ENCODE results near the gene GGCT. TPM values are rescaled to one million over a fixed set of nuclear protein-coding genes. Genes with fewer than 3 reads are reported as not detected.

GGCT gene
- total RNA-seq, 1 donor from 2014 or later, result 56.6 TPM

DNA sequence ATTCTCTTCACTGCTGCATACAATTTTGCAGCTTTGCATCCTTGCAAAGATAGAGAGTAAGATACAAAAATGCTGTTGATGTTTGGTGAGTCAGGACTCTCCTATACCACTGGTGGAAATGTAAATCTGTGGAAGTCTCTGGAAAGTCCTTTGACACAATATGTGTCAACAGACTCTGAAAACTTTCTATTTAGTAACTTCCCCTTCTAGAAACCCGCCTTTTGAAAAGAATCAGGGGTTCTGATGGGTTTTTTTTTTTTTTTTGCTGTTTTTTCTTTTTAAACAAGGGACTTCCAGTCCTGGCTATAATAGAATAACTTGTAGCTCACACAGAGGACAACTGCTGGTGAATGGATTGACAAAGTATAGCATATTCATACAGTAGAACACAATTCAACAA, 42.5 kb downstream of the GGCT start:
- ATAC-seq, result no peak

DNA sequence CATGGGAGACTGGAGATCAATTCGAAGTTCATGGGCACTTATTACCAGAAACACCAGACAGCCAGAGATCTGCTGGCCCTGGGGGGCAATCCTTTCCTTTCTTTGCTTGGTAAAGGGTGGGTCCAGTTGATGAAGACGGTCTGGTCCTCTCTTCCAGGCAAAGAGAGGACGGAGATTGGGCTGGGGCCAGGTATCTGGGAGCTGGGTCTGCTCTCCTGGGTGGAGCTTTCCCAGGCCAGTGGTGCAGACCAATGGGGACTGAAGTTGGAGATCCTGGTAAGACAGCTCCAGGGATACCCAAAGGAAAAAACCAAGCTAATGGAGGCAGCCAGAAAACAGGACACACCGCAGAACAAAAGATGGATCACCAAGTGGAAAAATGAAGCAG, 44.4 kb downstream of the GGCT start:
- ATAC-seq, result no peak

DNA sequence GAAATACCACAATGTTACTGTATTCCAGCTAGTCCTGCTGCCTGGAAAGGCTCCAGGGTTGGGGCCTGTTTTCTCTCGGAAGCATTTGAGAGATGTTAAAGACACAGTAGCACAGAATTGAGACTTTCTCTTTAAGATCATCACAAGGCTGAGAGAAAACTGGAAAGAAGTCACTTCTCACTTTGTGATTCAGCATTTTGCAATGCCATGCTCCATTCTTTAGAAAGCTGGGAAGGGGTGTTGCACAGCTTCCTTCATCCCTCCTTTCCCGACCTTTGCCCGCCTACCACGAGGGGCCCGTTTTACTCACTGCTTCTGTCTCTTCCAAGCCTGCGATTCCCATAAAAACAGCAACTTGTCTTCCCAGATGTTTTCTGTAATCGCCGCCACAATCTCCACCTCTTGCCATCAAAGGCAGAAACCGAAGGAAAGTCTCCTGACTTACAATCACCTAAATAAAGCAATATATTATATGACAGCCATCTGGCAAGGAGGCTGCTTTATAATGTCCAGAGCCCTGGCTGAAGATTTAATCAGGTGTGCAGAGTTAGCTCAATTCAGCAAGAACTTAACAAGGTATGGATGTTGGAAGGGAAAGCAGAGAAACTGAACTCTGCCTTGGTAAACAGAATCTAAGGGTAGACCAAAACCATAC, 44.9 kb downstream of the GGCT start:
- no peak for ATAC-seq

DNA sequence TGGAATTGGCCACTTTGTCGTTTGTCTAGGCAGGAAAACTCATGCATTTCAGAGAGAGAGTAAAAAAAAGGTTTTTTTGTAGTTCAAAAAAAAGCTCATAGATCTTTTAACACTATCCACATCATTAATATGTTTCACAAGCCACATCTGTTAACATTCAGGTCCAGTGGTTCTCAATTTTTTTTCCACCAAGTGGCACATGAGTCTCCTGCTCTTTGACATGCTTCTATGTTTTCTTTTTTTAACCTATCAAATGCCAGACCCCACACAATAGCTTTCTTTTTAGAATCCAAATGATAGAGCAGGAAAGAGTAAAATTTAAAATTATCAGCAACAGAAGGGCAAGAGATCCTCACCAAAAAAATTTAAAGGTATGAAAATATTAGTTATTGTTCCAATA, 46.3 kb downstream of the GGCT start:
- ATAC-seq, result no peak

GRCh38 chr7:30453921-30454320, 50.7 kb downstream of the GGCT start:
- ATAC-seq, result no peak

DNA sequence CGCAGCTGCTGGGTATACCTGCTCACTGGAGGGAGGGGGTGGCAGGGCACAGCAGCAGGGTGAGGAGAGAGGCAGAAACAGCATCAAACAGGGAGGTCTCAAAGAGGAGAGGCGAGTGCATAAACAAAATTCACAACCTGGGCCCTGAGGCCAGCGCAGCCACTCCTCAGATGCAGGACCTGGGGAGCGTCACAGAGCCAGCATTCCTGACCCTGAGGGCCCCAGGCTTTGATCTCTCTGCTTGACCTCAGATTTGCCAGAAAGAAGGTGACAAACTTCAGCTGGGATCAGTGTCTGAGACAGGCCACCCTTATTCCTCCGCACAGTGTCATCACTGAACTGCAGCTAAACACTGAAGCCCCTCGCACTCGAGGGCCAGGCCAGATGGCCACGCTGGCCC, 51.6 kb downstream of the GGCT start:
- ATAC-seq, result no peak

GRCh38 chr7:30452280-30452930, 52.2 kb downstream of the GGCT start:
- no peak for ATAC-seq

- ATAC-seq, result no peak
These were observed 52.9 kb downstream of the GGCT start for GRCh38 chr7:30451539-30452279.

DNA sequence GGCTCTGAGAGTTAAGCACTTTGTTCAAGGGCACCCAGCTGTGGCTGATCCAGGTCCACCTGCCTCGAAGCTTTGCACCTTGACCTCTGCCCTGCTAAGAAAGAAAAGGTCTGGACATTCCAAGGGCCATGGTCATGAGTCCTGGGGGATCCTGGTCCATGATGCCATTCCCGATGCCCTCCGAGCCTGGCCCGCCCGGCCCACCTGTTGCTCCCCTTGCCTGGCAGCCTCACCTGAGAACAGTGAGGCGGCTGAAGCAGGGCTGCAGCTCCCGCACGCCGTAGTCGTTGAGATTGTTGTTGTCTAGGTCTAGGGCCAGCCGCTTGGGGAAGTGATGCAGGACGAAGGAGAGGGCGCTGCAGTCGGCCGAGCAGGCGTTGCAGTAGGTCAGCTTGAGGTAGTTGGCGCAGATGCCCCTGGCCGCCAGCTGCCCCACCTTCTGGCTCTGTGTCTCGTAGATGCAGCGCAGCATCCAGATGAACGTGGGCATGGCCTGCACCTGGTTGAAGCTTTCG, 53.6 kb downstream of the GGCT start:
- ATAC-seq, result no peak

DNA sequence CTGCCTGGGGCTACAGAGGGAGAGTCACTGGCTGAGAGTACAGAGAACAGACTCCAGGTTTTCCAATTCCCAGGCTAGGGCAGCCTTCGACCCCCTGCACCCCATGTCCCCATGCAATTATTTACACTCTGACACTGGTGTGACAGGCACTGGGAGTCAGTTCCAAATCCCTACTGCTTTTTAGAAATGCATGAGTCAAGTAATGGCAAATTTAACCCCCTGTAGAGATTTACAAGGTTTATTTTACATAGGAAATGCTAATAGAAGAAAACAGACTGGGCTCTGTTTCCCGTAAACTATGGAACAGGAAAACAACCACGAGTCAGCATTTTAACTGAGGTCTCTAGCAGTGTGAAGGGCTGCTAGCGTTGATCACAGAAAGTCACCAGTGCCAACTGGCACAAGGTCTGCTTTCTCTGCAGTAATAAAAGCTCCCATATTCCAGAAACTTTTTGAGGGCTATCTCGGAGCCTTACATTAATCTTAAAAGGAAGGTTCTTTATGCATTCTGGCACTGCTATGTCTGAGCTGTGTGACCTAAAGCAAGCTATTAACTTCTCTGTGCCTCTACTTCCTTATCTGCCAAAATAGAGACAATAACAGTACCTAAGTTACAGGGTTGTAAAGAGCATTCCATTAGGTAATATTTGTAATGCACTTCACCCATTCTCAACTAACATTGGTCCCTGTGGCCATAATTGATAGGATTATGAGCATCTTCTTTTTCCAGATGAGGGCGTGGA, 54.2 kb downstream of the GGCT start:
- no peak for ATAC-seq

- no peak for ATAC-seq
These were observed 56.0 kb downstream of the GGCT start for GRCh38 chr7:30448461-30449189.

- no peak for ATAC-seq
These were observed 57.2 kb downstream of the GGCT start for GRCh38 chr7:30447466-30447865.

Other genes with a start within 250 kb of the GGCT start
- 14.5 TPM for gene ZNRF2, start 220.2 kb downstream of the GGCT start, total RNA-seq
- gene NOD1, start 26.0 kb downstream of the GGCT start, total RNA-seq, result 6.6 TPM
- 176 TPM for gene GARS1, start 90.0 kb upstream of the GGCT start, total RNA-seq
- gene CRHR2, start 177.6 kb upstream of the GGCT start, total RNA-seq, result not detected
- 1.5 TPM for gene INMT, start 247.3 kb upstream of the GGCT start, total RNA-seq

All from esophagus mucosa (tissue), 1 donor.